Loucy (cell line): ENCODE data around the gene VASN.

ENCODE experiments used
- H2AFZ ChIP-seq: fragments of 200-600 bp; sonication (generic); 2 replicates; pipeline ENCODE4 v1.6.0; 2016; ENCODE audit warnings: antibody characterized with exemption, mild to moderate bottlenecking, low read length, moderate library complexity
- H3F3A ChIP-seq: fragments of 200-600 bp; 2 replicates; pipeline ENCODE4 v1.6.0; 2016; ENCODE audit warnings: antibody characterized with exemption, low read depth, mild to moderate bottlenecking
- H3K27me3 ChIP-seq: fragments of 200-600 bp; sonication (generic); 2 replicates; pipeline ENCODE4 v1.6.1; 2014; ENCODE audit warnings: low read length, mild to moderate bottlenecking; ENCODE audit not compliant: insufficient read depth, poor library complexity, severe bottlenecking
- H3K36me3 ChIP-seq: fragments of 200-600 bp; sonication (generic); 2 replicates; pipeline ENCODE4 v1.6.1; 2016; ENCODE audit warnings: low read length; ENCODE audit not compliant: insufficient read depth
- H3K4me1 ChIP-seq: fragments of 200-600 bp; sonication (generic); 2 replicates; pipeline ENCODE4 v1.5.1; 2014; ENCODE audit warnings: low read length, mild to moderate bottlenecking; ENCODE audit not compliant: insufficient read depth, poor library complexity, severe bottlenecking
- H3K4me2 ChIP-seq: fragments of 200-600 bp; sonication (generic); 2 replicates; pipeline ENCODE4 v1.6.0; 2014; ENCODE audit warnings: antibody characterized with exemption, low read length, low read depth, mild to moderate bottlenecking; ENCODE audit not compliant: poor library complexity, severe bottlenecking
- H3K4me3 ChIP-seq: fragments of 200-600 bp; sonication (generic); 2 replicates; pipeline ENCODE4 v1.5.1; 2014; ENCODE audit warnings: low read length, mild to moderate bottlenecking, mixed read lengths; ENCODE audit not compliant: poor library complexity, severe bottlenecking
- H3K79me2 ChIP-seq: fragments of 200-600 bp; sonication (generic); 2 replicates; pipeline ENCODE4 v1.6.1; 2014; ENCODE audit warnings: low read length; ENCODE audit not compliant: insufficient read depth
- H3K9ac ChIP-seq: fragments of 200-600 bp; sonication (generic); 2 replicates; pipeline ENCODE4 v1.6.0; 2014; ENCODE audit warnings: mild to moderate bottlenecking, low read depth, low read length, moderate library complexity; ENCODE audit not compliant: poor library complexity, severe bottlenecking
- H3K9me2 ChIP-seq: fragments of 200-600 bp; sonication (generic); replicated peaks from 2 replicates; pipeline ENCODE4 v1.6.1; 2016; ENCODE audit warnings: low read depth, low read length, mixed read lengths
- H3K9me3 ChIP-seq: fragments of 200-600 bp; sonication (generic); 2 replicates; pipeline ENCODE4 v1.6.1; 2014; ENCODE audit warnings: mild to moderate bottlenecking, antibody characterized with exemption, low read length, low read depth; ENCODE audit not compliant: insufficient read depth
- H4K20me1 ChIP-seq: fragments of 200-600 bp; sonication (generic); 2 replicates; pipeline ENCODE4 v1.6.0; 2014; ENCODE audit warnings: antibody characterized with exemption, low read length, mild to moderate bottlenecking; ENCODE audit not compliant: insufficient read depth, poor library complexity, severe bottlenecking
- CTCF ChIP-seq: fragments of 200-600 bp; sonication (generic); conservative IDR thresholded peaks from 2 replicates; pipeline ENCODE4 v1.5.1; 2014; ENCODE audit warnings: mild to moderate bottlenecking, antibody characterized with exemption, low read length
- EZH2phosphoT487 ChIP-seq: fragments of 200-600 bp; IDR thresholded peaks from 2 replicates; pipeline ENCODE4 v1.6.1; 2018; ENCODE audit warnings: antibody characterized with exemption, mild to moderate bottlenecking, moderate library complexity, borderline replicate concordance

The VASN gene

GRCh38 chr16:4338712-4339299, 32.8 kb upstream of the VASN start:
- Histone ChIP-seq H3K4me3 (no peak overlapping the region), H3K9me3 (no peaks in the 10 kb centered on the region), H3K36me3 (no peaks in the 10 kb centered on the region), H3K4me2 (no peak overlapping the region), H3K9me2 (no peaks in the 10 kb centered on the region), H3K9ac (no peak overlapping the region), H2AFZ (no peak overlapping the region), H3K4me1 (no peaks in the 10 kb centered on the region), H3K79me2 (no peaks in the 10 kb centered on the region; the same call in 1 of the 2 replicates), H3K27me3 (no peaks in the 10 kb centered on the region), H3F3A (no peaks in the 10 kb centered on the region), H4K20me1 (no peaks in the 10 kb centered on the region)
- TF ChIP-seq EZH2phosphoT487 (no peak), CTCF (no peak)

GRCh38 chr16:4339455-4339854, 32.2 kb upstream of the VASN start:
- Histone ChIP-seq H2AFZ (no peak overlapping the region), H3K4me3 (no peak overlapping the region), H3K27me3 (no peaks in the 10 kb centered on the region), H3K4me2 (no peak overlapping the region), H3F3A (no peaks in the 10 kb centered on the region), H3K79me2 (no peaks in the 10 kb centered on the region; the same call in 1 of the 2 replicates), H3K9ac (no peak overlapping the region), H4K20me1 (no peaks in the 10 kb centered on the region), H3K4me1 (no peaks in the 10 kb centered on the region), H3K9me2 (no peaks in the 10 kb centered on the region), H3K36me3 (no peaks in the 10 kb centered on the region), H3K9me3 (no peaks in the 10 kb centered on the region)
- no peak for TF ChIP-seq CTCF
- no peak for TF ChIP-seq EZH2phosphoT487

- Histone ChIP-seq H2AFZ (no peak overlapping the region), H3K9me3 (no peaks in the 10 kb centered on the region), H3K4me3 (no peak overlapping the region), H3K9ac (no peak overlapping the region), H4K20me1 (no peaks in the 10 kb centered on the region), H3K4me2 (no peak overlapping the region), H3K27me3 (no peaks in the 10 kb centered on the region), H3K36me3 (no peaks in the 10 kb centered on the region), H3K79me2 (no peaks in the 10 kb centered on the region; the same call in 1 of the 2 replicates), H3F3A (no peaks in the 10 kb centered on the region), H3K9me2 (no peaks in the 10 kb centered on the region), H3K4me1 (no peaks in the 10 kb centered on the region)
- TF ChIP-seq CTCF (no peak), EZH2phosphoT487 (no peak)
These were observed 31.7 kb upstream of the VASN start for GRCh38 chr16:4339909-4340308.
